SK-N-SH (cell line): ENCODE measurements around the gene KCNJ2. TPM values are rescaled to one million over a fixed set of nuclear protein-coding genes. Genes with fewer than 3 reads are reported as not detected.

Experiments used
- CTCF ChIA-PET: fragments of 300-600, 350-600 bp; formaldehyde crosslinking; extraction: SDS; loops from one replicate; lab custom pipeline; 2021; lab: Yijun Ruan, JAX
- POLR2A ChIA-PET: fragments of 350-600 bp; sonication (Branson Sonifier 250); formaldehyde crosslinking; extraction: SDS; loops from one replicate; lab custom pipeline; 2020; ENCODE audit warnings: antibody characterized with exemption, inconsistent platforms; lab: Yijun Ruan, JAX
- DNase-seq: peaks from one replicate; pipeline ENCODE4 v3.0.0; 2012
- H2AFZ ChIP-seq: fragments of 200-600 bp; sonication (generic); 2 replicates; pipeline ENCODE4 v1.8.1; 2016; ENCODE audit warnings: antibody characterized with exemption, mild to moderate bottlenecking, low read depth
- H3F3A ChIP-seq: fragments of 200-600 bp; sonication (generic); replicated peaks from 2 replicates; pipeline ENCODE3; 2016; ENCODE audit warnings: antibody characterized with exemption, mild to moderate bottlenecking; ENCODE audit not compliant: insufficient read depth
- H3K27ac ChIP-seq, 2 experiments: fragments of 200-500 bp in 1 of 2; fragments of 200-600 bp in 1 of 2; sonication (Bioruptor generic) in 1 of 2; sonication (generic), shearing (Covaris generic) in 1 of 2; 2 replicates each; pipeline versions ENCODE4 v1.5.1 to v1.6.1; 2014 to 2016; ENCODE audit warnings: low read depth in 2 of 2, inconsistent platforms in 1 of 2, low read length in 1 of 2, mild to moderate bottlenecking in 1 of 2, mixed read lengths in 1 of 2
- H3K27me3 ChIP-seq: fragments of 200-600 bp; sonication (generic), shearing (Covaris generic); 2 replicates; pipeline ENCODE4 v1.6.1; 2016; ENCODE audit warnings: mixed run types; ENCODE audit not compliant: insufficient read depth
- H3K36me3 ChIP-seq, 2 experiments: fragments of 200-500 bp in 1 of 2; fragments of 200-600 bp in 1 of 2; sonication (Bioruptor generic) in 1 of 2; sonication (generic) in 1 of 2; replicated peaks in 1 of 2; 2 replicates each; pipeline versions ENCODE3 to v1.5.1; 2014 to 2016; ENCODE audit warnings: low read length in 1 of 2, mild to moderate bottlenecking in 1 of 2; ENCODE audit not compliant: insufficient read depth in 2 of 2, control insufficient read depth in 1 of 2
- H3K4me1 ChIP-seq, 2 experiments: fragments of 200-500 bp in 1 of 2; fragments of 200-600 bp in 1 of 2; sonication (Bioruptor generic) in 1 of 2; sonication (generic), shearing (Covaris generic) in 1 of 2; 2 replicates each; pipeline versions ENCODE4 v1.5.1 to v1.6.1; 2014 to 2016; ENCODE audit warnings: low read depth in 1 of 2, low read length in 1 of 2, mixed run types in 1 of 2; ENCODE audit not compliant: insufficient read depth in 2 of 2, control insufficient read depth in 1 of 2
- H3K4me2 ChIP-seq: fragments of 200-600 bp; sonication (generic), shearing (Covaris generic); 2 replicates; pipeline ENCODE4 v1.6.1; 2017; ENCODE audit warnings: mixed run types
- H3K4me3 ChIP-seq, 2 experiments: fragments of 200-500 bp in 1 of 2; fragments of 200-600 bp in 1 of 2; sonication (Bioruptor generic) in 1 of 2; sonication (generic), shearing (Covaris generic) in 1 of 2; 2 replicates each; pipeline versions ENCODE4 v1.5.1 to v1.8.1; 2014 to 2016; ENCODE audit warnings: low read depth in 2 of 2, inconsistent platforms in 1 of 2, low read length in 1 of 2, mild to moderate bottlenecking in 1 of 2, mixed read lengths in 1 of 2, moderate library complexity in 1 of 2
- H3K79me2 ChIP-seq: fragments of 200-600 bp; sonication (generic); 2 replicates; pipeline ENCODE4 v1.8.1; 2017; ENCODE audit warnings: mild to moderate bottlenecking; ENCODE audit not compliant: insufficient read depth
- H3K9ac ChIP-seq: fragments of 200-600 bp; sonication (generic); 2 replicates; pipeline ENCODE4 v1.6.1; 2017; ENCODE audit warnings: mixed run types
- H3K9me2 ChIP-seq: fragments of 200-600 bp; sonication (generic); 2 replicates; pipeline ENCODE4 v1.6.1; 2017; ENCODE audit warnings: mixed run types
- H3K9me3 ChIP-seq: fragments of 200-600 bp; sonication (generic); 2 replicates; pipeline ENCODE4 v1.6.1; 2017; ENCODE audit warnings: mixed run types, mild to moderate bottlenecking, moderate library complexity
- H4K20me1 ChIP-seq: fragments of 200-600 bp; sonication (generic); 2 replicates; pipeline ENCODE4 v1.6.1; 2017; ENCODE audit warnings: mild to moderate bottlenecking, mixed run types; ENCODE audit not compliant: insufficient read depth
- EP300 ChIP-seq, 2 experiments: IDR thresholded peaks; 2 replicates each; pipeline versions ENCODE4 v1.4.0 to v1.6.1; 2012; ENCODE audit warnings: borderline replicate concordance in 1 of 2, low read depth in 1 of 2, low read length in 1 of 2
- EZH2phosphoT487 ChIP-seq: fragments of 200-600 bp; sonication (generic); IDR thresholded peaks from 2 replicates; pipeline ENCODE4 v1.6.1; 2017; ENCODE audit warnings: low read depth, mixed run types, mild to moderate bottlenecking, antibody characterized with exemption, moderate library complexity, borderline replicate concordance
- FOSL2 ChIP-seq: IDR thresholded peaks from 2 replicates; pipeline ENCODE4 v1.4.0; 2012; ENCODE audit warnings: low read depth, mild to moderate bottlenecking, moderate library complexity, borderline replicate concordance
- JUND ChIP-seq: IDR thresholded peaks from 2 replicates; pipeline ENCODE4 v1.4.0; 2012
- MEF2A ChIP-seq: IDR thresholded peaks from 2 replicates; pipeline ENCODE4 v1.4.0; 2012; ENCODE audit warnings: low read depth, borderline replicate concordance
- MXI1 ChIP-seq: IDR thresholded peaks from 2 replicates; pipeline ENCODE4 v1.6.1; 2012; ENCODE audit warnings: mild to moderate bottlenecking, low read depth, low read length, improper control_type of control experiment
- NFIC ChIP-seq: IDR thresholded peaks from 2 replicates; pipeline ENCODE4 v1.4.0; 2012; ENCODE audit warnings: borderline replicate concordance
- RAD21 ChIP-seq: IDR thresholded peaks from 2 replicates; pipeline ENCODE4 v1.6.1; 2012; ENCODE audit warnings: mild to moderate bottlenecking, low read length
- RCOR1 ChIP-seq: fragments of 150-350 bp; IDR thresholded peaks from 2 replicates; pipeline ENCODE4 v1.6.1; 2017; ENCODE audit warnings: antibody characterized with exemption, low read length
- RXRA ChIP-seq: IDR thresholded peaks from 2 replicates; pipeline ENCODE4 v1.4.0; 2012; ENCODE audit warnings: low read depth, mild to moderate bottlenecking, borderline replicate concordance
- TAF1 ChIP-seq: IDR thresholded peaks from 2 replicates; pipeline ENCODE4 v1.6.1; 2012; ENCODE audit warnings: low read depth, mild to moderate bottlenecking, low read length, moderate library complexity, borderline replicate concordance
- TCF12 ChIP-seq: IDR thresholded peaks from 2 replicates; pipeline ENCODE4 v1.4.0; 2012
- TEAD4 ChIP-seq: IDR thresholded peaks from 2 replicates; pipeline ENCODE4 v1.4.0; 2012; ENCODE audit warnings: mild to moderate bottlenecking, borderline replicate concordance; ENCODE audit not compliant: insufficient read depth
- WGBS: methylation state at CpG from one replicate; pipeline ENCODE4 v1.1.6; 2017; ENCODE audit warnings: low lambda C conversion rate; 5-methylcytosine and 5-hydroxymethylcytosine counted together
- polyA plus RNA-seq, 3 experiments: library from polyadenylated mRNA; depleted of rRNA; stranded (reverse); fragments of >200 nt; gene quantifications; 2 replicates each; pipeline ENCODE4 v1.2.3, GENCODE V29; 2012
- TF ChIP-seq, protein P1 (sequence below): IDR thresholded peaks from 2 replicates; pipeline ENCODE4 v1.4.0; 2012; ENCODE audit warnings: low read depth
- TF ChIP-seq, protein P2 (sequence below): IDR thresholded peaks from 2 replicates; pipeline ENCODE4 v1.6.1; 2012; ENCODE audit warnings: mild to moderate bottlenecking, low read depth, low read length, moderate library complexity
- TF ChIP-seq, protein P3 (sequence below): IDR thresholded peaks from 2 replicates; pipeline ENCODE4; 2012
- TF ChIP-seq, protein P4 (sequence below): IDR thresholded peaks from 2 replicates; pipeline ENCODE4 v1.4.0; 2012; ENCODE audit warnings: low read depth, borderline replicate concordance

KCNJ2 gene
- polyA plus RNA-seq, 1 of the 3 experiments (the other 2 are of a cell fraction): 0.21 TPM

DNA sequence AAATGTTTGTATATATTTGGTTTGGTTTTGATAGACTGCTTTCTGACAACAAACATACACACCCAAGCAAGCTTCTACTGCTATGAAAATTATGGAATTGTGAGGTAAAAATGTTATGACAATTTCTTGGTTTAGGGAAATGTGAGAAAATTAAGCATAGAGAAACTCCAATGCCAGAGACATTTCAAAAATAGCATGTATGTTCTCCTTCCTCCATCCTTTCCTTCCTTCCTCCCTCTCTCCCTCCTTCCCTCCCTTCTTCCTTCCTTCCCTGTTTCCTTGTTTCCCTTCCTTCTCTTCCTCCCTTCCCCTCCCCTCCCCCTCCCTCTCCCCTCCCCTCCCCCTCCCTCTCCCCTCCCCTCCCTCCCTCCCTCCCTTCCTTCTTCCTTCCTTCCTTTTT is 14.9 kb downstream of the KCNJ2 start:
- H3K36me3 ChIP-seq: no peaks in the 10 kb centered on the region
- H3K4me2 ChIP-seq: no peak overlapping the region
- H3F3A ChIP-seq: peaks cover 6% of the 10 kb centered on the region
- no peak overlapping the region for H3K9ac ChIP-seq
- H3K27me3 ChIP-seq: no peaks in the 10 kb centered on the region
- peaks cover 0 to 11% of the 10 kb centered on the region in 2 experiments; a peak in 1 of 4 replicates for H3K4me1 ChIP-seq
- H3K79me2 ChIP-seq: no peaks in the 10 kb centered on the region
- no peaks in the 10 kb centered on the region for H3K9me2 ChIP-seq
- H3K4me3 ChIP-seq: no peak overlapping the region
- ChIA-PET POLR2A (no interaction called here), CTCF (no interaction called here)
- H3K27ac ChIP-seq: no peak overlapping the region
- no peaks in the 10 kb centered on the region for H3K9me3 ChIP-seq
- no peaks in the 10 kb centered on the region for H4K20me1 ChIP-seq
- no peak overlapping the region for H2AFZ ChIP-seq
- TF ChIP-seq TAF1 (no peak), FOSL2 (no peak), RCOR1 (no peak), EZH2phosphoT487 (no peak)
- TF ChIP-seq, protein P1, sequence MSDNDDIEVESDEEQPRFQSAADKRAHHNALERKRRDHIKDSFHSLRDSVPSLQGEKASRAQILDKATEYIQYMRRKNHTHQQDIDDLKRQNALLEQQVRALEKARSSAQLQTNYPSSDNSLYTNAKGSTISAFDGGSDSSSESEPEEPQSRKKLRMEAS: no peak
- no peak for DNase-seq

DNA sequence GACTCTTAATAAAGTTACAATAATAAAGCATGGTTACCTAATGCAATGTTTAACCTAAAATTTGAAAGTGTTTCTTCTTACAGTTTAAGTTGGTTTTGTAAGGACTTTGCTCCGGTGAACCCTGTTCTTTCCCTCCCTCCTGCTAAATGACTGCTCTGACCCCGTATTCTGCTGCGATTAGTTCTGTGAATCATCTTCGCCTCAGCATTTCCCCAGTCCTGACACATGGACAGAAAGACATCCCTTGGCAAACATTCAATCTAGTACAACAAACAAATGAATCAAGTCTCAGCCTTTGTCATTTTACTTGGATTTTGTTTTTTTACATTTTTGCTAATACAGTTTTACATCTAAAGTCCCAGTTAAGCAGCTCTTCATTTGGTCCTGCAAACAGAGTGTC is 15.4 kb downstream of the KCNJ2 start:
- DNase-seq: no peak
- Histone ChIP-seq H3K36me3 (no peaks in the 10 kb centered on the region), H3K4me3 (no peak overlapping the region), H3K9me2 (no peaks in the 10 kb centered on the region), H3K27me3 (no peaks in the 10 kb centered on the region), H3K79me2 (no peaks in the 10 kb centered on the region), H3K9me3 (no peaks in the 10 kb centered on the region), H3K4me1 (peaks cover 0 to 11% of the 10 kb centered on the region in 2 experiments; a peak in 1 of 4 replicates), H3K4me2 (peak overlapping the region; percentile 43; the same call in 1 of the 2 replicates), H3K27ac (peak overlapping the region in 1 of 2 experiments; percentile 24; a peak in 2 of 4 replicates), H2AFZ (peak overlapping the region; percentile 22; the same call in 1 of the 2 replicates), H3K9ac (no peak overlapping the region), H4K20me1 (no peaks in the 10 kb centered on the region), H3F3A (peaks cover 6% of the 10 kb centered on the region)
- TF ChIP-seq, protein P1: 0 out of 2 replicates have a peak, but pooled peaks have one; percentile 55
- TF ChIP-seq NFIC (peak; percentile 84), TAF1 (no peak), TCF12 (peak; percentile 87), MXI1 (no peak), RXRA (peak; percentile 68; the same call in 1 of the 2 replicates), FOSL2 (peak; percentile 58), RAD21 (no peak), EP300 (IDR thresholded peaks at IDR 0.05; ENCODE audit: borderline replicate concordance in 1 of 2, low read depth in 1 of 2, low read length in 1 of 2) (peak in 1 of 2 experiments; percentile 44; a peak in 1 of 4 replicates), TEAD4 (peak; percentile 38; the same call in 1 of the 2 replicates), JUND (peak; percentile 68), MEF2A (no peak)
- TF ChIP-seq, protein P2, sequence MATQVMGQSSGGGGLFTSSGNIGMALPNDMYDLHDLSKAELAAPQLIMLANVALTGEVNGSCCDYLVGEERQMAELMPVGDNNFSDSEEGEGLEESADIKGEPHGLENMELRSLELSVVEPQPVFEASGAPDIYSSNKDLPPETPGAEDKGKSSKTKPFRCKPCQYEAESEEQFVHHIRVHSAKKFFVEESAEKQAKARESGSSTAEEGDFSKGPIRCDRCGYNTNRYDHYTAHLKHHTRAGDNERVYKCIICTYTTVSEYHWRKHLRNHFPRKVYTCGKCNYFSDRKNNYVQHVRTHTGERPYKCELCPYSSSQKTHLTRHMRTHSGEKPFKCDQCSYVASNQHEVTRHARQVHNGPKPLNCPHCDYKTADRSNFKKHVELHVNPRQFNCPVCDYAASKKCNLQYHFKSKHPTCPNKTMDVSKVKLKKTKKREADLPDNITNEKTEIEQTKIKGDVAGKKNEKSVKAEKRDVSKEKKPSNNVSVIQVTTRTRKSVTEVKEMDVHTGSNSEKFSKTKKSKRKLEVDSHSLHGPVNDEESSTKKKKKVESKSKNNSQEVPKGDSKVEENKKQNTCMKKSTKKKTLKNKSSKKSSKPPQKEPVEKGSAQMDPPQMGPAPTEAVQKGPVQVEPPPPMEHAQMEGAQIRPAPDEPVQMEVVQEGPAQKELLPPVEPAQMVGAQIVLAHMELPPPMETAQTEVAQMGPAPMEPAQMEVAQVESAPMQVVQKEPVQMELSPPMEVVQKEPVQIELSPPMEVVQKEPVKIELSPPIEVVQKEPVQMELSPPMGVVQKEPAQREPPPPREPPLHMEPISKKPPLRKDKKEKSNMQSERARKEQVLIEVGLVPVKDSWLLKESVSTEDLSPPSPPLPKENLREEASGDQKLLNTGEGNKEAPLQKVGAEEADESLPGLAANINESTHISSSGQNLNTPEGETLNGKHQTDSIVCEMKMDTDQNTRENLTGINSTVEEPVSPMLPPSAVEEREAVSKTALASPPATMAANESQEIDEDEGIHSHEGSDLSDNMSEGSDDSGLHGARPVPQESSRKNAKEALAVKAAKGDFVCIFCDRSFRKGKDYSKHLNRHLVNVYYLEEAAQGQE: no peak
- TF ChIP-seq, protein P3, sequence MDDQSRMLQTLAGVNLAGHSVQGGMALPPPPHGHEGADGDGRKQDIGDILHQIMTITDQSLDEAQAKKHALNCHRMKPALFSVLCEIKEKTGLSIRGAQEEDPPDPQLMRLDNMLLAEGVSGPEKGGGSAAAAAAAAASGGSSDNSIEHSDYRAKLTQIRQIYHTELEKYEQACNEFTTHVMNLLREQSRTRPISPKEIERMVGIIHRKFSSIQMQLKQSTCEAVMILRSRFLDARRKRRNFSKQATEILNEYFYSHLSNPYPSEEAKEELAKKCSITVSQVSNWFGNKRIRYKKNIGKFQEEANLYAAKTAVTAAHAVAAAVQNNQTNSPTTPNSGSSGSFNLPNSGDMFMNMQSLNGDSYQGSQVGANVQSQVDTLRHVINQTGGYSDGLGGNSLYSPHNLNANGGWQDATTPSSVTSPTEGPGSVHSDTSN: peak; percentile 92
- TF ChIP-seq, protein P4, sequence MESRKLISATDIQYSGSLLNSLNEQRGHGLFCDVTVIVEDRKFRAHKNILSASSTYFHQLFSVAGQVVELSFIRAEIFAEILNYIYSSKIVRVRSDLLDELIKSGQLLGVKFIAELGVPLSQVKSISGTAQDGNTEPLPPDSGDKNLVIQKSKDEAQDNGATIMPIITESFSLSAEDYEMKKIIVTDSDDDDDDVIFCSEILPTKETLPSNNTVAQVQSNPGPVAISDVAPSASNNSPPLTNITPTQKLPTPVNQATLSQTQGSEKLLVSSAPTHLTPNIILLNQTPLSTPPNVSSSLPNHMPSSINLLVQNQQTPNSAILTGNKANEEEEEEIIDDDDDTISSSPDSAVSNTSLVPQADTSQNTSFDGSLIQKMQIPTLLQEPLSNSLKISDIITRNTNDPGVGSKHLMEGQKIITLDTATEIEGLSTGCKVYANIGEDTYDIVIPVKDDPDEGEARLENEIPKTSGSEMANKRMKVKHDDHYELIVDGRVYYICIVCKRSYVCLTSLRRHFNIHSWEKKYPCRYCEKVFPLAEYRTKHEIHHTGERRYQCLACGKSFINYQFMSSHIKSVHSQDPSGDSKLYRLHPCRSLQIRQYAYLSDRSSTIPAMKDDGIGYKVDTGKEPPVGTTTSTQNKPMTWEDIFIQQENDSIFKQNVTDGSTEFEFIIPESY: 0 out of 2 replicates have a peak, but pooled peaks have one; percentile 19
- WGBS: 20% methylated on average over 4 of the region's 4 CpGs
- POLR2A ChIA-PET: no interaction called here
- CTCF ChIA-PET: interaction anchor here (0.7 to 1.6 kb wide), 2 partner anchors 17 to 31 kb away, joined by 3 to 6 read pairs; no protein-coding TSS in a partner anchor
